Measurements from ENCODE around the gene MLLT10. TPM values are rescaled to one million over a fixed set of nuclear protein-coding genes. Genes with fewer than 3 reads are reported as not detected.

MLLT10 gene
- total RNA-seq, 4 donors from 2014 or later = 46.3 to 109 (median 57.7) TPM

DNA sequence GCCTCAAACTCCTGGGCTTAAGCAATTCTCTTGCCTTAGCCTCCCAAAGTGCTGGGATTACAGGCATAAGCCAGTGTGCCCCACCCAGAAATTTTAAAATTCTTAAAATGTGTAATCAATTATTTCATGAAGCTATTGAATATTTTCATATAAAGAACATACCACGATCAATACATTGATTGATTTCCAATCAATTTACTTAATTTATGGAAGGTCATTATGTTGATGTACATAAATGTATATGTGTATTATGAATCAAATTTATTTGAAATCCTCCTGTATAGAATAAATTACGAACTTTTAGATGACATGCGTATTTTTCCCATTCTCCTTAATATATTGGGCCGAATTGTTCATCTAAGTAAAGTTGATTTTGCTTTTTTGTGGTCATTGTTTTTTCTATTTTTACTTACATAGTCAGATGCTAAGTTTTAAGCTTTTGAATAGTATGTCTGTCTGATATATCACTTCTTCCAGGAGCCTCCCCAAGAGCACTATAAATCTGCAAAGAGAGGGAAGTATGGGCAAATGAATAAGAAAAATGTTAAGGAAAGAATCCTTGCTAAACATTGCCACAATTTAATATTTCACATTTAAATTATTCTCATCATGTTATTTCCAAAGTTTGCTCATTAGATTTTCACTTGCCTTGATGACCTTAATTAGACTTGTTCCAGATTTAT lies 43.9 kb upstream of the MLLT10 start:
- DNase-seq = no peak
- intact Hi-C loops (cut with DNase I) = loop anchor here (10.0 kb wide), 1 partner anchor 205 kb away; no protein-coding TSS in a partner anchor
- H3K4me3 ChIP-seq (replicated peaks in 1 of 3) = no peak overlapping the region
- H3K9me3 ChIP-seq = no peaks in the 10 kb centered on the region
- 97 to 98% methylated on average over 4 of the region's 4 CpGs for WGBS, 2 donors
- peaks cover 12 to 22% of the 10 kb centered on the region in 2 donors for H3K4me1 ChIP-seq
- H3K27me3 ChIP-seq = no peaks in the 10 kb centered on the region
- H3K27ac ChIP-seq = no peak overlapping the region
- no peaks in the 10 kb centered on the region for H3K36me3 ChIP-seq
- TF ChIP-seq CTCF (IDR thresholded peaks at IDR 0.05) = no peak
- TF ChIP-seq POLR2A (IDR thresholded peaks at IDR 0.05) = no peak

DNA sequence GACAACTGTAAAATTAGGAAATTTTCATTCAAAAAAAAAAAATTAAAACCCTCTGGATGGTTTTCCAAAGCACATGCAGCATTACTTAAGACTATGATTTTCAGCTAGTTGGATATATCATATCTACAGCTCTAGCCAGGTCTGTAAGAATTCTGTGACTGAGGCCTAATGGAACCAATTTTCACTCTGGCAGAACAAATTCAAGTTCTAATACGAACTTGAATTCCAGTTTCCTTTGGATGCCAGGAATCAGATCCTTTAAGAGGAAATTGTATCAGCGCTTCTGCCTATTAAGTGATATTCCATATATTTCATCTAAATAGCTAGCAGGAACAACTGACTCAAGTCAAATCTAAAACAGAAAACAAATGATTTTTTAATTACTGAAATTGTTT lies 43.3 kb upstream of the MLLT10 start:
- H3K36me3 ChIP-seq = no peaks in the 10 kb centered on the region
- H3K4me1 ChIP-seq = peaks cover 12 to 22% of the 10 kb centered on the region in 2 donors
- no peak overlapping the region for H3K4me3 ChIP-seq (replicated peaks in 1 of 3)
- H3K27ac ChIP-seq = no peak overlapping the region
- H3K27me3 ChIP-seq = no peaks in the 10 kb centered on the region
- TF ChIP-seq CTCF (IDR thresholded peaks at IDR 0.05) (no peak), POLR2A (IDR thresholded peaks at IDR 0.05) (no peak)
- intact Hi-C loops (cut with DNase I) = loop anchor here (10.0 kb wide), 1 partner anchor 206 kb away; no protein-coding TSS in a partner anchor
- 94 to 99% methylated on average over 2 of the region's 2 CpGs for WGBS, 2 donors
- H3K9me3 ChIP-seq = no peaks in the 10 kb centered on the region
- no peak for DNase-seq

DNA sequence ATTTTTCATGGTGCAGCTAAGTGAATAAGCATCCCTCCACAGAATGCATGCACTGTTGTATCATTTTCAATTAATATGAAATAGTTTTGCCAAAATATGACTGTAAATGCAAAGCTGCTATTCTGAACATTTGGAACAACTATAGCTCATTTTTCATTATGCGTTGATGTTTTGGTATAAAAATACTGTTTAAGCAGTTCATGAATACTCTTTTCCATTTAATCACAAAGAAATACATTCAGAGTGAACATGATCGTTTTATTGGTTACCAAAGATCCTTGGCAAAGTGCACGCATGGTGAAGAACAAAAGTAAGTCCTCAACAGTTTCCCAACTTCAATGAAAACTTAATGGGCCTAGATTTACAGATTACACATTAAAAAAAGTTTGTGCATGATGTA lies 41.6 kb upstream of the MLLT10 start:
- H3K4me3 ChIP-seq (replicated peaks in 1 of 3) = no peak overlapping the region
- H3K9me3 ChIP-seq = no peaks in the 10 kb centered on the region
- H3K36me3 ChIP-seq = no peaks in the 10 kb centered on the region
- H3K27me3 ChIP-seq = no peaks in the 10 kb centered on the region
- DNase-seq = no peak
- peaks cover 10 to 18% of the 10 kb centered on the region in 2 donors for H3K4me1 ChIP-seq
- TF ChIP-seq CTCF (IDR thresholded peaks at IDR 0.05) (no peak), POLR2A (IDR thresholded peaks at IDR 0.05) (no peak)
- no peak overlapping the region for H3K27ac ChIP-seq
- 83 to 87% methylated on average over 3 of the region's 3 CpGs for WGBS, 2 donors
- intact Hi-C loops (cut with DNase I) = loop anchor here (10.0 kb wide), 1 partner anchor 208 kb away; no protein-coding TSS in a partner anchor

DNA sequence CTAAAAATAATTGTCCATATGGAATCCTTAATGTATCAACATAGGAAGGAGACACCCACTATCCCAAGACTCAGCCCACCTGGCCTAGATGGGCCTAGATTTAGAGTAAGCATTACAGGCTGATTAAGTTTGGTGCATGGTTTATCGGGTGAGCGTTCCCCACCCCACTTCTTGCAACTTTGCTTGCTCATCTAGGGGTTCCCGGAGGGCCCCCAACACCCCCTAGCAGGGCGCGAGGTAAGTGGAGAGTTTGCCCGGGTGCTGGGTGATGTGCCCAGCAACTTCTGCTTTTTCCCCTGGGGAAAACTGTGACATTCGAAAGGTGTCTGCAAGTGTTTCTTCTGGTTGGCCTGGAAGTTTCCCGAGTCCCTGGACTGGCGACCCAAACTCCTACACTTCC lies 40.2 kb upstream of the MLLT10 start:
- Histone ChIP-seq H3K27me3 (no peaks in the 10 kb centered on the region), H3K4me3 (replicated peaks in 1 of 3) (peak overlapping the region in 1 of 3 donors; percentile 55), H3K36me3 (no peaks in the 10 kb centered on the region), H3K4me1 (peaks cover 4% of the 10 kb centered on the region in 2 donors), H3K9me3 (no peaks in the 10 kb centered on the region), H3K27ac (peak overlapping the region; percentile 67 to 81 (median 79))
- intact Hi-C loops (cut with DNase I) = loop anchor here (10.0 kb wide), 1 partner anchor 209 kb away; no protein-coding TSS in a partner anchor
- DNase-seq = no peak
- TF ChIP-seq CTCF (IDR thresholded peaks at IDR 0.05) (no peak), POLR2A (IDR thresholded peaks at IDR 0.05) (no peak)
- 58 to 64% methylated on average over 9 of the region's 9 CpGs for WGBS, 2 donors

All from thyroid gland (tissue), 4 donors.